LNCaP clone FGC (cell line): ENCODE results near the gene INPP4A.

Source experiments
- DNase-seq: peaks from one replicate; pipeline ENCODE4 v3.0.0-alpha.2; 2011; ENCODE audit warnings: low read depth
- H3K4me3 ChIP-seq: 2 replicates; pipeline ENCODE4 v1.5.1; 2011; ENCODE audit warnings: mild to moderate bottlenecking, low read depth, low read length, control low read depth
- CTCF ChIP-seq: IDR thresholded peaks from 2 replicates; pipeline ENCODE4 v1.5.1; 2012; ENCODE audit warnings: mild to moderate bottlenecking; ENCODE audit not compliant: control insufficient read depth, insufficient read depth; ENCODE audit errors: extremely low read depth

INPP4A gene

GRCh38 chr2:98560256-98560771, 115.7 kb downstream of the INPP4A start:
- no peak overlapping the region for H3K4me3 ChIP-seq
- no peak for DNase-seq
- TF ChIP-seq CTCF: no peak

GRCh38 chr2:98561018-98561417, 116.4 kb downstream of the INPP4A start:
- H3K4me3 ChIP-seq: no peak overlapping the region
- TF ChIP-seq CTCF: no peak
- no peak for DNase-seq

GRCh38 chr2:98561902-98562695, 117.4 kb downstream of the INPP4A start:
- H3K4me3 ChIP-seq: no peak overlapping the region
- no peak for DNase-seq
- no peak for TF ChIP-seq CTCF

GRCh38 chr2:98563394-98563793, 118.7 kb downstream of the INPP4A start:
- DNase-seq: no peak
- no peak for TF ChIP-seq CTCF
- no peak overlapping the region for H3K4me3 ChIP-seq

GRCh38 chr2:98564541-98565132, 120.0 kb downstream of the INPP4A start:
- no peak overlapping the region for H3K4me3 ChIP-seq
- TF ChIP-seq CTCF: no peak
- no peak for DNase-seq

- no peak for TF ChIP-seq CTCF
- no peak overlapping the region for H3K4me3 ChIP-seq
- no peak for DNase-seq
These were observed 120.7 kb downstream of the INPP4A start for GRCh38 chr2:98565286-98565860.
